NCI-H1436 (cell line): ENCODE data around the gene TLE5.
"Not testable (repeated sequence)": the region's sequence is repeated elsewhere in the genome, so short reads cannot be mapped to it uniquely, and the experiment has no call there.

ENCODE experiments used
- DNase-seq: peaks from one replicate; lab custom pipeline; 2025; lab: John Stamatoyannopoulos, UW

TLE5 gene

GRCh38 chr19:3025549-3025886 lies 36.8 kb downstream of the TLE5 start:
- DNase-seq = no peak

DNA sequence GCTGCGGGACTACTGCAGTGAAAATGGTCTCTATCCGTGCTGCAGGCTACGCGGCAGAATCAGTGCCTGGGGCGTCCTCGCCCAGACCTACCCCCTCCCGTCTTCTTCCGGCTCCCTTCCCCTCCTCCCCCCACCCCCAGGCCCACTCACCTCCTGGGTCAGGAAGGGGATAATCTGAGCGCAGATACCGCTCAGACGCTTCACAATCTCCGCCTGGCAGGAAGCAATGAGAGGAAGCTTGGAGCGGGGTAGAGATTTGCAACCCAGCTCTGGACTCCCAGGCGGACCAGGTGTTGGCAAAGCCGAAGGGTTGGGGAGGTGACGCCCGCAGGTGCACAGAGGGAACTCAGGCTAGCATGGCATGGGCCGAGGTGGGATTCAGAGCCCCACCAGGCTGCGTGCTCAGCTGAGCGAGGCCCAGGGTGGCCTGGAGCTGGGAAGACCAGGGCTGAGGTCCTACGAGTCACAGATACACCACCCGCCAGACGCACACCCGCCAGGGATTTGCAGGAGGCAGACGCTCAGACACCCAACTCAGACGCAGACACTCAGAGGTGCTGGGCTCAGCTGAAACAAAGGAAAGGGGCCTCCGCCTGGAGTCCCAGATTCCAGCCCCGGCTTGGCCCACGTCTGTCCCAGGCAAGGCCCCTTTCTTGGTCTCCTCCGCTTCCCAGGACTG lies 37.3 kb downstream of the TLE5 start:
- no peak for DNase-seq

DNA sequence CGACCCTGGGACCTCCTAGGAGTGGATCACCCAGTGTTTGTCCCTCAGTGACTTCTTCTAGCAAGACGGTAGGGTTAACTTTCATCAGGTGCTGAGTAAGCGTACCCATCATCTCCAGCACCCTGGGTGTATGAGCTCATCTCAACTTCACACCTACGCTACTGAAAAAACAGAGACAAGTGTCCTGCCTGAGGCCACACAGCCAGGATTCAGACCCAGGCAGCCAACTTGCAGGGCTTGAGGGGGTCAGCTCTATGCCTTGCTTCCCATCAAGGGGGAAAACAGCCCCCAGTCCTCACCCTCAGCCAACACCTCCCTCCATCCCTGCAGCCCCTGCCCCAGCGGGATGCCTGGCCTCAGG lies 37.8 kb downstream of the TLE5 start:
- no peak for DNase-seq

DNA sequence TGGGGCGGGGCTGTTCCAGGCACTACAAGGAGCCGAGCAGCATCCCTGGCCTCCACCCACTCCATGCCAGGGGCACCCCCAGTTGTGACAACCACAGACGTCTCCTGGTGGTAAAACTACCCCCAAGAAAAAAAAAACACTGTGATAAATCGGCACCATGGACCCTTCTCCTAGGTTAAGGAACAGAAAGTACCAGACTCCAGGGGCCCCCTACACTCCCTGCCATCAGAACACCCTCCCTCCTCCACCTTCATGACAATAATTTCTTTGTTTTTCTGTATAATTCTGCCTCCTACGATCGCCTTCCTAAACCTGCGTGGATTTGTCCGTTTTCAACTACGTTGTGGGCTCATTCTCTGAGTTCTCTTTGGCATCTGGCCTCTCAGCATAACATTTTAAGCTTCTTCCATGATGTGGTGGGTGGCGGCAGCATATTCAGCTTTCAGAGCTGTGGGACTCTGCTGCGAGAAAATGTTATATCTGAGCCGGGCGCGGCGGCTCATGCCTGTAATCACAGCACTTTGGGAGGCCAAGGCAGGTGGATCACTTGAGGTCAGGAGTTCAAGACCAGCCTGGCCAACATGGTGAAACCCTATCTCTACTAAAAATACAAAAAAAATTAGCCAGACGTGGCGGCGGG lies 41.9 kb downstream of the TLE5 start:
- DNase-seq = no peak

GRCh38 chr19:3019211-3019854 lies 43.0 kb downstream of the TLE5 start:
- DNase-seq = no peak

GRCh38 chr19:3017923-3018322 lies 44.4 kb downstream of the TLE5 start:
- no peak for DNase-seq

DNA sequence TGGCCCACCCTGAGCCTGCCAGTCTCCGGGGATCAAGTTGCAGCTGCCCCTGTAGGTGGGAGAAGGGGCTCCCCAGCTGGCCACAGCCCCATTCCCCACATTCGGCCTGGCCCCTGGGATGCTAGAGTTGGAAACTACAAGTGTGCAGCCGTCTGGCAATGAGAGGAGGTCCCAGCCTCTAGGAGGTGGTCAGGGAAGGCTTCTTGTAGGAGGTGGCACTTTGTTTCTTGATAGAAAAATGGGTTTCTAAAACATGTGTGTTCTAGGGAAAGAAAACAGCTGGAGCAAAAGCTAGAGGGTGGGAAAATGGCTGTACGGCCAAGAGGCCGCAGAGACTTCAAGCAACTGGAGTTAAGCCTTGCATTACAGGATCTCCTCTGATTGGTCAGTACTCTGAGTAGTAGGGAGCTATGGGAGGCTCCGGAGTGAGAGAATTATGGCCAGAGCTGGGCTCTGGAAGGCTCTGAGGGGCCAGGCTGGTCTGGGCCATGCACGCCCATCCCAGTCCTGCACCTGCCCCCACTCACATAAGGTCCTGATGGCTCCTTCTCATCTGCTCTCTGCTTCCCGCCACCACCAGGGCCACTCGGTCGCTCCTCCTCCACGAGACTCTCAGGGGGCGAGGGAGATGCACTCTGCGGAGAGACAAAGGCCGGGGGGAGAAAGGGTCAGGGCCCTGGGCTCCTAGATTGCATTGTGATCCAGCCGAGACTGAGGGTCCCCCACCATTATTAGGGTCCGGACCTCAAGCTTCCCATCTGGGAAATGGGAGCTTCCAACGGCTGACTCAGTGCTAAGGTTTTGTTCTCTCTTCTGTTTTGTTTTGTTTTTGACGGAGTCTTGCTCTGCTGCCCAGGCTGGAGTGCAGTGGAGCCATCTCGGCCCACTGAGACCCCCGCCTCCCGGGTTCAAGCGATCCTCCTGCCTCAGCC lies 46.9 kb downstream of the TLE5 start:
- no peak for DNase-seq

DNA sequence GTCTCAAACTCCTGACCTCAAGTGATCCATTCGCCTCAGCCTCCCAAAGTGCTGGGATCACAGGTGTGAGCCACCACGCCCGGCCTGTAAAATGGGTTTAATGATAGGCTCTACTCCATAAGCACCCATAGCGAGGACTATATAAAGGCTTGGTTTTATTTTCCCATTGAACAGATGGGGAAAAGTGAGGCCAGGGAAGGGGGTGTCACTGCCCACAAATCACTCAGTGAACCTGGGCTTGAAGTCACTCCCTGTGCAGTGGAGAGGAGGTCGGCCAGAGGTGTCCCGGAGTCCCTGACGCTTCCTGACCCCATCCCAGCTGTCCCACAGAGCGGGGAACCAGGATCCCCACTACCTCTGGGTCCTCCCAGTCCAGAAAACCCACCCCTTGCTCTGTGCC lies 48.2 kb downstream of the TLE5 start:
- DNase-seq = no peak

- DNase-seq = no peak
Observed at GRCh38 chr19:3013263-3013725, 49.0 kb downstream of the TLE5 start.

DNA sequence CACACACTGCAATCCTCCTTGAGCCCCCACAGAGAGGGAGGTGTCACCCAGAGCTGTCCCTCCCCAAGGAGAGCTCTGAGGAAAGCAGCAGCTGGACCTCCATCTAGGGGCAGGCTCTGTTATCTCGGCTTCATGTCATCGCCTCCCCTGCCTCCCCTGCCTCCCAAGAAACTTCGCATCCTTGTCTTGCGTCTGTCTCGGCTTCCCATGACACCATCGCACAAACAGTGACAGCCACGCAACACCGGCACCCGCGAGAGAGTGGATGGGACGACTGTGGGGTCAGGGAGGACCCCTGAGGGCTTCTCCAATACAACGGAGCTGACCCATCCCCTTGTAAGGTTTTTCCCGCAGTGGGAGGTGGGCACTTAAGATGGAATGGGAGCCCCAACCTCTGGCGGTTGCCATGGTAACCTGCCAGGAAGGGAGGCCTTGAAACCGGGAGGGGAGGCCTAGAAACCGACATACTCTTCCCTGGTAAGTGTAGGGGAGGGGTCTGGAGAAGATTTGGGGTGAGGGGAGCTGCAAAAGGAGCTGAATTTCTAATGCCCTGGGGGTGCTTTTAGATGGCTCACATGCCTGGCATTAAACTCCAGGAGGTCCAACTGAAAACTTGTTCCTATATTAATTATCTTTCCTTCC lies 49.6 kb downstream of the TLE5 start:
- DNase-seq = no peak

GRCh38 chr19:3012059-3012458 lies 50.2 kb downstream of the TLE5 start:
- DNase-seq = not testable (repeated sequence)

- DNase-seq = no peak
Observed at GRCh38 chr19:3010871-3011270, 51.4 kb downstream of the TLE5 start.

DNA sequence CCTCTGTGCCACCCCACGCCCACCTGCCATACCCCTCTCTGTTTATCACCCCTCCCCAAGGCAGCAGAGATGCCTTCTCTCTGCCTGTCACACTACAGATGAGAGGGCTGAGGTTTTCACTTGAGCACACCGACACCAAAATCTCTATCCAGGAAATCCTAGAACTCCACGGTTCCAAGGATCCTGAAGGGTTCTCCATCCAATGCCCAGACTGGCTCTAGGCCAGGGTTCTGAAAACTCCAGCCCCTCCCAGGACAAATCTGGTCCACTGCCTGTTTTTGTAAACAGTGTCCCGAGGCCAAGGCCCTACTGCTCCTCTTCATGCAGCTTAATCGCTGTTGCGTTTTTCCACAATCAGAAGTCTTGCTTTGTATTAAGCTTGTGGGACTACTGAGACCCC lies 53.3 kb downstream of the TLE5 start:
- DNase-seq = no peak

DNA sequence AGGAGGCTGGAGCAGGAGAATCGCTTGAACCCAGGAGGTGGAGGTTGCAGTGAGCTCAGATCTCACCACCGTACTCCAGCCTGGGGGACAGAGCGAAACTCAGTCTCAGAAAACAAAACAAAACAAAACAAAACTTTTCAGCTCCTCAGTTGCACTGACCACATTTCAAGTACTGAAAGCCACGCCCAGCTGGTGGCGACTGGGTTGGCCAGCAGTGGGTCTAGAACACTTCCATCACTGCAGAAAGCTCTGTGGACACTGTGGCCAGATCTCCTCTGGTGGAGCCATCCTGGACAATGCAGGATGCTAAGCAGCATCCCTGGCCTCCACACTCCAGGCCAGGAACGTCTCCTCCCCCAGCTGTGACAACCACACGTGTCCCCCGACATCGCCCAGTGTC lies 54.3 kb downstream of the TLE5 start:
- no peak for DNase-seq

DNA sequence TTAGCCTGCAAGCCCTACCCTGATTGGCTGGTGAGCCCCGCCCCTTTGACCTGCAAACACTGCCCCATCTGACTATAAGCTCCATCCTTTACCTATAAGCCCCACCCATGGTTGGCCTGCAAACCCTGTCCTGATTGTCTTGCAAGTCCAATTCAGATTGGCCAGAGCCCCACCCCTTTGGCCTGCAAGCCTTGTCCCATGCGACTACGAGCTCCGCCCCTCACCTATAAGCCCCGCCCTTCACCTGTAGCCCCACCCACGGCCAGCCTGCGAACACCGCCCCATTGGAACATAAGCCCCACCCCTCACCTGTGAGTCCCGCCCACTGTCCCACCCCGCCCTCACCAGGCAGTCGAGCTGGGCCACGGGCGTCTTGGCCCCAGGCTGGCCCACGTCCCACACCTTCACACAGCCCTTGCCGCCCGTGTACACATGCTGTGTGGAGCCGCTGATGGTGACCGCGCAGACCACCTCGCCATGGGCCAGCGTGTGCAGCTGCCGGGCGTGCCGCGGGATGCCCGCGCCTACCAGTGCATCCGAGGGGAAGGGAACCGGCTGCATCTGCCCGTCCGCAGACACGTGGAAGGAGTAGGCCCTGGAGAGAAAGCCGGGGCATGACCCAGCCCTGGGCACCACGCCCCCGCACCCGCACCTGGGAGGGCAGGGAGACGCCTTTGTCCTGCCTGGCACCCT lies 56.1 kb downstream of the TLE5 start:
- DNase-seq = no peak

DNA sequence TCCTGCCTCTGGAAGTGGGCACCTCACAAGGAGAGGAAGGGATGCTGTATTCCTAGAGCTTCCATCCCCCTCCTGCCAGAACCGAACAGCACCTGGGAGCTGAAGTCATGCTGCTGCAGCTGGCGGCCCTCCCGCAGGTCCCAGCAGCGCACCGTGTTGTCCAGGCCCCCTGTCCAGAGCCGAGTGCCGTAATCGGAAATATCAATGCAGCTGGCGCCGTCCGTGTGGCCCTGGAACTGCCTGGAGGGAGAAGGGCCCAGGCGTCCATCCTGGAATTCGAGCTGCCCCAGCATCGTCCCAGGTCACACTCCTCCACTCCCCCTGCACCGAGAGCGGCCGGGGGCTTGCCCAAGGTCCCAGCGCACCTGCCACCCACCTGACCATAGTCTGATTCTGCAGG lies 57.0 kb downstream of the TLE5 start:
- DNase-seq = no peak

GRCh38 chr19:3004522-3004921 lies 57.8 kb downstream of the TLE5 start:
- DNase-seq = no peak

DNA sequence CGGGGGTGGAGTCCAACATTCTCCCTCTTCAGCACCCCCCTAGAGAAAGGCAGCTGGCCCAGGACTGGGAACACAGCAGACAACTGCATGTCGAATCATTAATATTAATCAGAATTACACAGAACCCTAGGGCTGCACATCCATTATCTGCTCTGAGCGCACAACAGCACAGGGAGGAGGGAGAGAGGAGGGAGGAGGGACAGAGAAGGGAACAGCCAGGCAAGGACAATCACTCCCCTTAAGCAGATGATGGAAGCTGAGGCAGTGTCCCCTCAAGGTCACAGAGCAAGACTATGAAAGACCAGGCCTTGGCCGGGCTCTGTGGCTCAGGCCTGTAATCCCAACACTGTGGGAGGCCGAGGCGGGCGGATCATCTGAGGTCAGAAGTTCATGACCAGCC lies 59.2 kb downstream of the TLE5 start:
- no peak for DNase-seq
